GM18517 (cell line): ENCODE results near the gene PHLDB2.

Experiments used
- ATAC-seq: cut with Tn5 transposase; IDR thresholded peaks from one replicate; pipeline ENCODE4 v1.9.1; 2021; ENCODE audit warnings: mild to moderate bottlenecking, moderate library complexity; ENCODE audit not compliant: unreplicated experiment

PHLDB2 gene

GRCh38 chr3:112012205-112012992 is 153.3 kb downstream of the PHLDB2 start:
- ATAC-seq: no peak

DNA sequence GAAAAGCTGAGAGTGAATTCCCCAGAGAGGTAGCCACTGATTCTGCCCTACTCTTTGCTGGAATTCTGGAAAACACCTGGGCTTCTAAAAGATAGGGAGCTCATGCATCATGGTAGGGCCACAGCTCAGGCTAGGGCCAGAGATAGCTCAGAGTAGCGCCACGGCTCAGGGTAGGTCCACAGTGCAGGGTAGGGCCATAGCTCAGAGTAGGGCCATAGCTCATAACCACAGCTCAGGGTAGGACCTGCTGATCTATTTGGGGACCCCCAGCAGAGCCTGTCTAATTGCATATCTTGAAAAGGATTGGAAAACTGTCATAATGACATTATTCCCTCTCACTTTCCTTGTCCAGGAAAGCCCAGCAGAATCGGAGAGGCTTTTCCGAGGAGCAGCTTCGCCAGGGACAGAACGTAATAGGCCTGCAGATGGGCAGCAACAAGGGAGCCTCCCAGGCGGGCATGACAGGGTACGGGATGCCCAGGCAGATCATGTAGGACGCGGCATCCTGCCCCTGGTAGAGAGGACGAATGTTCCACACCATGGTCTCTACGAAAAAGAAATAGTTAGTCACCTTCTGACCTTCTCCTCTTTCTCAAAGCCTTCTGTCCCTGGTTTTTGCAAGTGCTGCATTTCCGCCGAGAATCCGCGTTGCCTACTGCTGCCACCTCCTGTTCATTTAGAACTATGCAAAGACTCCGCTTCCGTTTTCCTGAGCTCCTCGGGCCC is 154.2 kb downstream of the PHLDB2 start:
- ATAC-seq: peak; percentile 86

- peak; percentile 27 for ATAC-seq
These were observed 154.7 kb downstream of the PHLDB2 start for GRCh38 chr3:112013784-112014143.

- no peak for ATAC-seq
These were observed 158.0 kb downstream of the PHLDB2 start for GRCh38 chr3:112017091-112017490.

GRCh38 chr3:112018712-112019111 is 159.6 kb downstream of the PHLDB2 start:
- ATAC-seq: no peak

GRCh38 chr3:112019716-112020115 is 160.7 kb downstream of the PHLDB2 start:
- ATAC-seq: no peak

DNA sequence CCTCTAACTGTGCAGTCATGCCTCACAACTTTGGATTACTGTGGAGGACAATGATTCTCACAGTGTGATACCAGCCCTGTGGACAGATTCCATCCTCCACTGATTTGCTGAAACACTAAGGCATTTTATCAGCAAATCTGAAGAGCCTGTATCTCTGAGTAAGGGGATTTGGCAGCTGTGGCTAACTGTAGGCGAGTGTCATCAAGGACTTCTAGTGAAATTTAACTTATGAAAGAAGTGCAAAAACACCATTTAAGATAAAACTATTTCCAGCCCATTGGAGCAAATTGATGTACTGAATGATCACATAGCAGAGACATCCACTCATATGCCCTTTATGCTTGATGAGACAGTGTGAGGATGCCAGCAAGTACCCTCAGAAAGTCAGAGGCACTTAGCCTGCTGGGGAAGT is 161.6 kb downstream of the PHLDB2 start:
- ATAC-seq: no peak
